ENCODE results near the gene RFC2. TPM values are rescaled to one million over a fixed set of nuclear protein-coding genes. Genes with fewer than 3 reads are reported as not detected.
"Not testable (repeated sequence)": the region's sequence is repeated elsewhere in the genome, so short reads cannot be mapped to it uniquely, and the experiment has no call there.

RFC2 gene
- total RNA-seq, 2 donors from 2014 or later = 56.7 to 71.6 TPM

GRCh38 chr7:74253835-74254128 is 417 bp downstream of the RFC2 start:
- TF ChIP-seq, protein P1, sequence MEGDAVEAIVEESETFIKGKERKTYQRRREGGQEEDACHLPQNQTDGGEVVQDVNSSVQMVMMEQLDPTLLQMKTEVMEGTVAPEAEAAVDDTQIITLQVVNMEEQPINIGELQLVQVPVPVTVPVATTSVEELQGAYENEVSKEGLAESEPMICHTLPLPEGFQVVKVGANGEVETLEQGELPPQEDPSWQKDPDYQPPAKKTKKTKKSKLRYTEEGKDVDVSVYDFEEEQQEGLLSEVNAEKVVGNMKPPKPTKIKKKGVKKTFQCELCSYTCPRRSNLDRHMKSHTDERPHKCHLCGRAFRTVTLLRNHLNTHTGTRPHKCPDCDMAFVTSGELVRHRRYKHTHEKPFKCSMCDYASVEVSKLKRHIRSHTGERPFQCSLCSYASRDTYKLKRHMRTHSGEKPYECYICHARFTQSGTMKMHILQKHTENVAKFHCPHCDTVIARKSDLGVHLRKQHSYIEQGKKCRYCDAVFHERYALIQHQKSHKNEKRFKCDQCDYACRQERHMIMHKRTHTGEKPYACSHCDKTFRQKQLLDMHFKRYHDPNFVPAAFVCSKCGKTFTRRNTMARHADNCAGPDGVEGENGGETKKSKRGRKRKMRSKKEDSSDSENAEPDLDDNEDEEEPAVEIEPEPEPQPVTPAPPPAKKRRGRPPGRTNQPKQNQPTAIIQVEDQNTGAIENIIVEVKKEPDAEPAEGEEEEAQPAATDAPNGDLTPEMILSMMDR (conservative IDR thresholded peaks at IDR 0.05) = no peak
- no peaks in the 10 kb centered on the region for H3K27me3 ChIP-seq (ENCODE audit: control insufficient read depth, insufficient read depth, low read length, poor library complexity, severe bottlenecking)
- no peaks in the 10 kb centered on the region for H3K9me3 ChIP-seq (ENCODE audit: control insufficient read depth, low read length)
- H3K27ac ChIP-seq (ENCODE audit: low read depth, low read length) = peak overlapping the region; percentile 82
- Mint-ChIP-seq H3K4me1 (peaks cover 6% of the 10 kb centered on the region), H3K27me3 (ENCODE audit: insufficient read depth) (no peaks in the 10 kb centered on the region), H3K27ac (peak overlapping the region; percentile 97), H3K4me3 (peak overlapping the region; percentile 97), H3K9me3 (no peaks in the 10 kb centered on the region), H3K36me3 (ENCODE audit: low read depth) (peaks cover 32% of the 10 kb centered on the region)
- H3K4me3 ChIP-seq (ENCODE audit: low read length) = peak overlapping the region; percentile 98
- H3K36me3 ChIP-seq (ENCODE audit: control insufficient read depth, insufficient read depth, low read length) = peaks cover 25% of the 10 kb centered on the region
- peak overlapping the region; percentile 91 for H3K9ac ChIP-seq (ENCODE audit: extremely low read depth, low read length, poor library complexity, severe bottlenecking)
- DNase-seq = no peak
- 0% methylated on average over 7 to 10 of the region's 10 CpGs for WGBS, 2 experiments (ENCODE audit: insufficient coverage in 1 of 2, insufficient read length in 1 of 2)
- H3K4me1 ChIP-seq (ENCODE audit: control insufficient read depth, insufficient read depth, low read length) = no peaks in the 10 kb centered on the region

- Histone ChIP-seq H3K27me3 (ENCODE audit: control insufficient read depth, insufficient read depth, low read length, poor library complexity, severe bottlenecking) (no peaks in the 10 kb centered on the region), H3K9me3 (ENCODE audit: control insufficient read depth, low read length) (no peaks in the 10 kb centered on the region), H3K27ac (ENCODE audit: low read depth, low read length) (no peak overlapping the region), H3K4me1 (ENCODE audit: control insufficient read depth, insufficient read depth, low read length) (no peaks in the 10 kb centered on the region), H3K9ac (ENCODE audit: extremely low read depth, low read length, poor library complexity, severe bottlenecking) (peak overlapping the region; percentile 91), H3K36me3 (ENCODE audit: control insufficient read depth, insufficient read depth, low read length) (peaks cover 30% of the 10 kb centered on the region), H3K4me3 (ENCODE audit: low read length) (peak overlapping the region; percentile 98)
- Mint-ChIP-seq H3K4me1 (peaks cover 6% of the 10 kb centered on the region), H3K4me3 (peak overlapping the region; percentile 97), H3K27me3 (ENCODE audit: insufficient read depth) (no peaks in the 10 kb centered on the region), H3K36me3 (ENCODE audit: low read depth) (peaks cover 36% of the 10 kb centered on the region), H3K9me3 (no peaks in the 10 kb centered on the region), H3K27ac (peak overlapping the region; percentile 97)
- TF ChIP-seq, protein P1 (conservative IDR thresholded peaks at IDR 0.05) = no peak
- no peak for DNase-seq
- 71 to 91% methylated on average over 3 to 7 of the region's 7 CpGs for WGBS, 2 experiments (ENCODE audit: insufficient coverage in 1 of 2, insufficient read length in 1 of 2)
These were observed 868 bp downstream of the RFC2 start for GRCh38 chr7:74253331-74253730.

GRCh38 chr7:74252893-74253292 is 1.3 kb downstream of the RFC2 start:
- no peak overlapping the region for H3K27ac ChIP-seq (ENCODE audit: low read depth, low read length)
- H3K36me3 Mint-ChIP-seq (ENCODE audit: low read depth) = peaks cover 40% of the 10 kb centered on the region
- H3K9me3 ChIP-seq (ENCODE audit: control insufficient read depth, low read length) = no peaks in the 10 kb centered on the region
- H3K27ac Mint-ChIP-seq = no peak overlapping the region
- peaks cover 6% of the 10 kb centered on the region for H3K4me1 Mint-ChIP-seq
- peaks cover 34% of the 10 kb centered on the region for H3K36me3 ChIP-seq (ENCODE audit: control insufficient read depth, insufficient read depth, low read length)
- no peaks in the 10 kb centered on the region for H3K27me3 Mint-ChIP-seq (ENCODE audit: insufficient read depth)
- peak overlapping the region; percentile 97 for H3K4me3 Mint-ChIP-seq
- no peaks in the 10 kb centered on the region for H3K27me3 ChIP-seq (ENCODE audit: control insufficient read depth, insufficient read depth, low read length, poor library complexity, severe bottlenecking)
- no peak for DNase-seq
- WGBS, 2 experiments (ENCODE audit: insufficient coverage in 1 of 2, insufficient read length in 1 of 2) = 94 to 97% methylated on average over 4 of the region's 5 CpGs
- H3K4me1 ChIP-seq (ENCODE audit: control insufficient read depth, insufficient read depth, low read length) = no peaks in the 10 kb centered on the region
- no peaks in the 10 kb centered on the region for H3K9me3 Mint-ChIP-seq
- TF ChIP-seq, protein P1 (conservative IDR thresholded peaks at IDR 0.05) = no peak
- H3K9ac ChIP-seq (ENCODE audit: extremely low read depth, low read length, poor library complexity, severe bottlenecking) = peak overlapping the region; percentile 91
- H3K4me3 ChIP-seq (ENCODE audit: low read length) = peak overlapping the region; percentile 98

DNA sequence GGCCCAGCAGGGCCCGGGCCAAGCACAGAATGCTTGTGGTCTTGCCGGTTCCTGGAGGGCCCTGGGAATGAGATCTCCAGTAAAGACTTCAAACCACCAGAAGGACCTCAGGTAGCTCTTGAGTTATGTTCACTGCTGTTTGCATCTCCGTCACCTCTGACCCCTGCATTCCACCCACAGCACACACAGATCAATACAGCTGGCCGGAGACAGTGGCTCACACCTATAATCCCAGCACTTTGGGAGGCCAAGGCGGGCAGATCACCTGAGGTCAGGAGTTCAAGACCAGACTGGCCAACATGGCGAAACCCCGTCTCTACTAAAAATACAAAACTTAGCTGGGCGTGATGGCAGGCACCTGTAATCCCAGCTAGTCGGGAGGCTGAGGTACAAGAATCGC is 5.1 kb downstream of the RFC2 start:
- H3K36me3 Mint-ChIP-seq (ENCODE audit: low read depth) = peaks cover 60% of the 10 kb centered on the region
- H3K4me1 ChIP-seq (ENCODE audit: control insufficient read depth, insufficient read depth, low read length); H3K4me3 Mint-ChIP-seq; H3K9ac ChIP-seq (ENCODE audit: extremely low read depth, low read length, poor library complexity, severe bottlenecking); H3K9me3 Mint-ChIP-seq; H3K9me3 ChIP-seq (ENCODE audit: control insufficient read depth, low read length); H3K27ac Mint-ChIP-seq; H3K27me3 Mint-ChIP-seq (ENCODE audit: insufficient read depth); H3K4me1 Mint-ChIP-seq; DNase-seq; H3K4me3 ChIP-seq (ENCODE audit: low read length); H3K27me3 ChIP-seq (ENCODE audit: control insufficient read depth, insufficient read depth, low read length, poor library complexity, severe bottlenecking); H3K27ac ChIP-seq (ENCODE audit: low read depth, low read length): not testable (repeated sequence)
- WGBS, 2 experiments (ENCODE audit: insufficient coverage in 1 of 2, insufficient read length in 1 of 2) = 82 to 97% methylated on average over 6 to 10 of the region's 10 CpGs
- H3K36me3 ChIP-seq (ENCODE audit: control insufficient read depth, insufficient read depth, low read length) = peaks cover 59% of the 10 kb centered on the region

Measured in endodermal cell (in vitro differentiated cells).